Bronchial epithelial cell (primary cell): ENCODE results near the gene DHRS1. TPM values are rescaled to one million over a fixed set of nuclear protein-coding genes. Genes with fewer than 3 reads are reported as not detected.

Experiments
- DNase-seq: peaks from one replicate; pipeline ENCODE4 v3.0.0-alpha.2; 2010; ENCODE audit warnings: low read depth
- FAIRE-seq: peaks from 2 replicates; lab custom pipeline; 2011; peaks lifted over from hg19 to GRCh38; lab: Jason Lieb, UNC
- H3K27me3 ChIP-seq: 2 replicates; pipeline ENCODE4 v1.5.1; 2011; ENCODE audit warnings: low read length; ENCODE audit not compliant: control insufficient read depth, insufficient read depth
- H3K36me3 ChIP-seq: 2 replicates; pipeline ENCODE4 v1.5.1; 2011; ENCODE audit warnings: low read length; ENCODE audit not compliant: control insufficient read depth, insufficient read depth
- H3K4me3 ChIP-seq: 2 replicates; pipeline ENCODE4 v1.5.1; 2011; ENCODE audit warnings: mild to moderate bottlenecking, low read depth, low read length, control low read depth
- total RNA-seq: library from RNA; depleted of rRNA; stranded (reverse); fragments of >200 nt; gene quantifications from 2 replicates; pipeline ENCODE4 v1.2.1, GENCODE V29; 2014
- TF ChIP-seq, protein P1 (sequence below): IDR thresholded peaks from 2 replicates; pipeline ENCODE4 v1.5.1; 2011; ENCODE audit warnings: mild to moderate bottlenecking, moderate library complexity, low read length, control low read depth, inconsistent platforms; ENCODE audit not compliant: insufficient read depth, severe bottlenecking

Gene DHRS1
- total RNA-seq, 1 donor from 2014 or later, result 16.6 TPM

DNA sequence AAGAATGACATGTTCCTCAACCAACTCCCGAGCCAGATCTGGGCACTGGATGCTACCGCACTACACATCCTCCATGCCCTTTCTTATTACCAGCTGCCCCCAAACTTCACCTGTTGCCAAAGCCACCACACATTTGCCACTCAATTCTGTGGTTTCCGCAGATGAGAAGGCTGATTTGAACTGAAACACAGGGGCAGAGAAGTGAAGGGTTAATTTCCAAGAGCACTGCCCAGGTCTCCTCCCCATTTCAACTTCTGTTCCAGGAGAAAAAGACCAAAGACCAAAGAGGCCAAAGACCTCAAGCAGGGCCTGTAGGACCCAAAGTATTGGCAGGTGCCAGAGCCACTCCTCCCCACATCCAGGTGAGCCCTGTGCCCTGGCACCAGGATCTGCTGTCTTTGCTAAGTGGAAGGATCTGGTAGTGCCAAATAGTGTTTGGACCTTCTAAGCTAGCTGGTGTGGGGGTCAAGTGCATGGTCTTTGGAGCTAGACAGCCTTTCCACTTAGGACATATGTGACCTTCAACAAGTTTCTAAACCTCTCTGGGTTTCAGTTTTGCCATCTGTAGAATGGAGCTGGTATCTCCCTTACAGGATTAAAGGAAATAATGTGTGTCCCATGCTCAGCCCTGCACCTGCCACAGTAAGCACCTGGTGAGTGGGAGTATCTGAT is 8.0 kb downstream of the DHRS1 start:
- no peak for DNase-seq
- Histone ChIP-seq H3K36me3 (peaks cover 36% of the 10 kb centered on the region), H3K27me3 (no peaks in the 10 kb centered on the region), H3K4me3 (no peak overlapping the region)
- TF ChIP-seq, protein P1, sequence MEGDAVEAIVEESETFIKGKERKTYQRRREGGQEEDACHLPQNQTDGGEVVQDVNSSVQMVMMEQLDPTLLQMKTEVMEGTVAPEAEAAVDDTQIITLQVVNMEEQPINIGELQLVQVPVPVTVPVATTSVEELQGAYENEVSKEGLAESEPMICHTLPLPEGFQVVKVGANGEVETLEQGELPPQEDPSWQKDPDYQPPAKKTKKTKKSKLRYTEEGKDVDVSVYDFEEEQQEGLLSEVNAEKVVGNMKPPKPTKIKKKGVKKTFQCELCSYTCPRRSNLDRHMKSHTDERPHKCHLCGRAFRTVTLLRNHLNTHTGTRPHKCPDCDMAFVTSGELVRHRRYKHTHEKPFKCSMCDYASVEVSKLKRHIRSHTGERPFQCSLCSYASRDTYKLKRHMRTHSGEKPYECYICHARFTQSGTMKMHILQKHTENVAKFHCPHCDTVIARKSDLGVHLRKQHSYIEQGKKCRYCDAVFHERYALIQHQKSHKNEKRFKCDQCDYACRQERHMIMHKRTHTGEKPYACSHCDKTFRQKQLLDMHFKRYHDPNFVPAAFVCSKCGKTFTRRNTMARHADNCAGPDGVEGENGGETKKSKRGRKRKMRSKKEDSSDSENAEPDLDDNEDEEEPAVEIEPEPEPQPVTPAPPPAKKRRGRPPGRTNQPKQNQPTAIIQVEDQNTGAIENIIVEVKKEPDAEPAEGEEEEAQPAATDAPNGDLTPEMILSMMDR, result no peak
- FAIRE-seq, result no peak

DNA sequence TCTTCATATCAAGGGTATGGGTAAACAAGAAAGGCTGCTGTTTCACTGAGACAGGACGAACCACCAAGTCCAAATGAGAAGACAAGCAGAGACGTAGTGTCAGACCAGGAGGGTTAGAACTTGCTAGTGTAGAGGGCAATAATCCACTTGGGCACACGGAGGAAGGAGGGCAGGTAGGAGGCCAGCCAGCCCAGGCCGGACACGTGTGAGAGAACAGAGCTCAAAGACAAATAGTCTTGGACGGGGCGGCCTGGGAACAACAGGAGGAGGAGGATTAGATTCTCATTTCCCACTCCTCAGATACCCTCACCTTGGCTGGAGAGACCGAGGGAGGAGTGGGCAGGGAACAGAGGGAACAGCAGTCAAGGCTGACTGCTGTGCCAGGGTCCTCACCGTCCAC is 8.8 kb downstream of the DHRS1 start:
- TF ChIP-seq, protein P1, result no peak
- FAIRE-seq, result no peak
- no peaks in the 10 kb centered on the region for H3K27me3 ChIP-seq
- no peak for DNase-seq
- H3K36me3 ChIP-seq, result peaks cover 30% of the 10 kb centered on the region
- H3K4me3 ChIP-seq, result no peak overlapping the region

DNA sequence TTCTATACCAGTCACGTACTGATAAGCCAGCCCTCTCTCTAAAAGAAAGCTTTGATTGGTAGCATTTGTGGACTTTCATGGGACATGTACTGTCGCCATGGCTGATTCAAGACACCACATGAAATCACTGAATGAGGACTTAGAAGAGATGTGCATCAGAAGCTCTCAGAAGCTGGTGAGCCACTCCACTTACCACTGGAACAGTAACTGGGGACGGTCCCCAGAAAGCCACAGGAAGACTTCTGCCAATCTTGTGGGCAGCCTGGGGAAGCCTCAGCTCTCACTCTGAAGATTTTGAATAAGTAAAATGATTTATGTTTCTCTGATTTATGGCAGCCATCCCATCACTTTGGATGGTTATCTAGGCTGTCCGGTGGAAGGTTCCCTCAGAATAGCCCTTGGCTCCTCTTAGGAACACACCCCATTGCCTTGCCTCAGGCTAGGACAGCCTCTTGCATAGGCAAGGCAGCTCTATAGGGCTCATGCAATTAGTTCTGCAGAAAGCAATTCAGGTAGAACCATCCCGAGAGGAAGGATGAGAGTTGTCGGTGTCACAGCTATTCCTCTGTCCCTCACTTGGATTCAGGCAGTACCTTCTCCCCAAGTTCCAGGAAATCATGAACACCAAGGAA is 9.8 kb downstream of the DHRS1 start:
- no peak overlapping the region for H3K4me3 ChIP-seq
- FAIRE-seq (no peak), DNase-seq (no peak)
- peaks cover 25% of the 10 kb centered on the region for H3K36me3 ChIP-seq
- TF ChIP-seq, protein P1, result no peak
- no peaks in the 10 kb centered on the region for H3K27me3 ChIP-seq

DNA sequence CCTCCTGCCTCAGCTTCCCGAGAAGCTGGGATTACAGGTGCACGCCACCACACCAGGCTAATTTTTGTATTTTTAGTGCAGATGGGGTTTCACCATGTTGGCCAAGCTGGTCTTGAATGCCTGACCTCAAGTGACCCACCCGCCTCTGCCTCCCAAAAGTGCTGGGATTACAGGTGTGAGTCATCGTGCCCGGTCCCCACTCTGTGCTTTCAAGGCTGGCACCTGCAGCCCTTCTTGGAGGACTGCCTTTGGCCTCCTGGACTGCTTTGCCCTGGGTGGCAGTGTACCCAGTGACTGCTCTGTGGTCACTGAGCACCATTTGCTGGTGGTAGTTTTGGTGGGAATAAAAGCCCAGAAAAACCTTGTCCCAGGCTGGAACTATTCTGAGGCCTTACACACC is 12.6 kb downstream of the DHRS1 start:
- Histone ChIP-seq H3K4me3 (no peak overlapping the region), H3K27me3 (no peaks in the 10 kb centered on the region), H3K36me3 (peaks cover 17% of the 10 kb centered on the region)
- no peak for FAIRE-seq
- TF ChIP-seq, protein P1, result no peak
- no peak for DNase-seq

DNA sequence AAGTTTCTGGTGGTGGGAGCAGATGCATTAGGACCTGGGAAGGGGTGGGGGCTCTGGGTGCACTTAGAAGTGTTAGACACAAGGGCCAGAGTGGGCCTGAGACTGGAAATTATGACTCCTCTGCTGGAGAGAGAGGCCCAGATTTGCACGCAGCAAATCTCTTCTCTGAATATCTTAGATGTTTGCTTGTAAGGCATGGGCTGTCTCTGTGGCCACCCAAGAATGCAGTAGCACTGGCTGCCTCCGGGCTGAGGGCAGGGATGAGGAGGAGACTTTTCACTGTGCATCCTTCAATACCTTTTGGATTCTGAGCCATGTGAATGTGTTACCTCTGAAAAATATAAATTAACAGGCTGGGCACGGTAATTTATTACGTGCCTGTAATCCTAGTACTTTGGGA is 14.2 kb downstream of the DHRS1 start:
- Histone ChIP-seq H3K36me3 (peaks cover 7% of the 10 kb centered on the region), H3K27me3 (no peaks in the 10 kb centered on the region), H3K4me3 (no peak overlapping the region)
- DNase-seq (no peak), FAIRE-seq (no peak)
- TF ChIP-seq, protein P1, result no peak
